ENCODE measurements around the gene PROSER1.

DNA sequence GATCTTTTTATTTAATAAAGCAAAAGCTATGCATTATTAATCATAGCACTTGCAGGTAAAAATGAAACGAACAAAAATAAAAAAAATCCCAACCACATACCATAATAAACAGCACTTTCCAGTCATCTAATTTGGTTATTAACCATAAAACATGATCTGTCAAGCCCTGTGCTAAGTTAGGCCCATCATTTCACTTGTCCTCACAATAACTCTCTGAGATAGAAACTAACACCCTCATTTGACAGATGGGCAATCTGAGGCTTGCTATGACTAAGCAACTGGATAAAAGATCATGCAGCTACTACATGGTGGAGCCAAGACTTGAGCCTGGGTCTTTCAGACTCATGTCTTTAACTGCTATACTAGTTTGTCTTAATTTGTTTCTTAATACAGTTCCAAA is 21.8 kb downstream of the PROSER1 start:
- TF ChIP-seq, protein P1, sequence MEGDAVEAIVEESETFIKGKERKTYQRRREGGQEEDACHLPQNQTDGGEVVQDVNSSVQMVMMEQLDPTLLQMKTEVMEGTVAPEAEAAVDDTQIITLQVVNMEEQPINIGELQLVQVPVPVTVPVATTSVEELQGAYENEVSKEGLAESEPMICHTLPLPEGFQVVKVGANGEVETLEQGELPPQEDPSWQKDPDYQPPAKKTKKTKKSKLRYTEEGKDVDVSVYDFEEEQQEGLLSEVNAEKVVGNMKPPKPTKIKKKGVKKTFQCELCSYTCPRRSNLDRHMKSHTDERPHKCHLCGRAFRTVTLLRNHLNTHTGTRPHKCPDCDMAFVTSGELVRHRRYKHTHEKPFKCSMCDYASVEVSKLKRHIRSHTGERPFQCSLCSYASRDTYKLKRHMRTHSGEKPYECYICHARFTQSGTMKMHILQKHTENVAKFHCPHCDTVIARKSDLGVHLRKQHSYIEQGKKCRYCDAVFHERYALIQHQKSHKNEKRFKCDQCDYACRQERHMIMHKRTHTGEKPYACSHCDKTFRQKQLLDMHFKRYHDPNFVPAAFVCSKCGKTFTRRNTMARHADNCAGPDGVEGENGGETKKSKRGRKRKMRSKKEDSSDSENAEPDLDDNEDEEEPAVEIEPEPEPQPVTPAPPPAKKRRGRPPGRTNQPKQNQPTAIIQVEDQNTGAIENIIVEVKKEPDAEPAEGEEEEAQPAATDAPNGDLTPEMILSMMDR (IDR thresholded peaks at IDR 0.05) = no peak
- TF ChIP-seq POLR2A (IDR thresholded peaks at IDR 0.05) = no peak
